Mammary epithelial cell (primary cell): Measurements from ENCODE around the gene TAF15.

Experiments used
- EZH2 ChIP-seq: IDR thresholded peaks from 2 replicates; pipeline ENCODE4 v1.6.1; 2012; ENCODE audit warnings: low read length, inconsistent platforms, borderline replicate concordance
- TF ChIP-seq, protein P1 (sequence below), 2 donors: IDR thresholded peaks in 1 of 2; conservative IDR thresholded peaks in 1 of 2; 2 replicates each; pipeline ENCODE4 v1.5.1; 2011 to 2012; ENCODE audit warnings: inconsistent platforms in 2 of 2, low read length in 2 of 2, mild to moderate bottlenecking in 2 of 2, control low read depth in 1 of 2, low read depth in 1 of 2; ENCODE audit not compliant: insufficient read depth in 1 of 2; ENCODE audit errors: extremely low read depth in 1 of 2

DNA sequence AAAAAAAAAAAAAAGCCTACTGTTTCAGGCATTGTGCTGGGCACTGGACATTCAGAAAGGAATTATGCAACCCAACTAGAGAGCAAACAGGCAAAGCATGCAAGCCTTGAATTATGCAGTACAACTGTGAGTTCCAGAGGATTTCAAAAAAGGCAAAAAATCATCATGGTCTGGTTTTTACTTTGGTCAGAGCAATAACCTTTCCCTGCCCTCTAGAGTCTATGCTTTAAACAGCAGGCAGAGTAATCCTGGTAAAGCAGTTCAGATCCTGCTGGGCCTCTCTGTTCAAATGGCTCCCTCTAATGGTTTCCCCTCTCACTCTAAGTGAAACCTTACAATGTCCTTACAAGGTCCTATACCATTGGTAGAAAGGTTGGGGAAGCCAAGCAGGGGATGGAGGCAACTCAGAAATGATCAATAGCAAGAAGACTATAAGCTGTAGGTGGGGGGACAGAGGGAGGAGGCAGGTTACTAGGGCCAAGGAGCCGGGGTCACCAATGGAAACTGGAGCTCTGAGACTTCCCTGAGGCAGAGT lies 4.6 kb upstream of the TAF15 start:
- TF ChIP-seq, protein P1, sequence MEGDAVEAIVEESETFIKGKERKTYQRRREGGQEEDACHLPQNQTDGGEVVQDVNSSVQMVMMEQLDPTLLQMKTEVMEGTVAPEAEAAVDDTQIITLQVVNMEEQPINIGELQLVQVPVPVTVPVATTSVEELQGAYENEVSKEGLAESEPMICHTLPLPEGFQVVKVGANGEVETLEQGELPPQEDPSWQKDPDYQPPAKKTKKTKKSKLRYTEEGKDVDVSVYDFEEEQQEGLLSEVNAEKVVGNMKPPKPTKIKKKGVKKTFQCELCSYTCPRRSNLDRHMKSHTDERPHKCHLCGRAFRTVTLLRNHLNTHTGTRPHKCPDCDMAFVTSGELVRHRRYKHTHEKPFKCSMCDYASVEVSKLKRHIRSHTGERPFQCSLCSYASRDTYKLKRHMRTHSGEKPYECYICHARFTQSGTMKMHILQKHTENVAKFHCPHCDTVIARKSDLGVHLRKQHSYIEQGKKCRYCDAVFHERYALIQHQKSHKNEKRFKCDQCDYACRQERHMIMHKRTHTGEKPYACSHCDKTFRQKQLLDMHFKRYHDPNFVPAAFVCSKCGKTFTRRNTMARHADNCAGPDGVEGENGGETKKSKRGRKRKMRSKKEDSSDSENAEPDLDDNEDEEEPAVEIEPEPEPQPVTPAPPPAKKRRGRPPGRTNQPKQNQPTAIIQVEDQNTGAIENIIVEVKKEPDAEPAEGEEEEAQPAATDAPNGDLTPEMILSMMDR (conservative IDR thresholded peaks at IDR 0.05 in 1 of 2, IDR thresholded peaks at IDR 0.05 in 1 of 2; ENCODE audit: extremely low read depth in 1 of 2, insufficient read depth in 1 of 2, low read depth in 1 of 2, low read length in 2 of 2): peak; percentile 99 to 100
- no peak for TF ChIP-seq EZH2
